C4-2B (cell line): ENCODE results near the gene SUV39H1.

Source experiments
- ZFX ChIP-seq: fragments of 450-650 bp; IDR thresholded peaks from 2 replicates; pipeline ENCODE4 v1.6.1; 2017
- TF ChIP-seq, protein P1 (sequence below): fragments of 450-650 bp; conservative IDR thresholded peaks from 2 replicates; pipeline ENCODE4 v1.5.1; 2017; ENCODE audit warnings: mild to moderate bottlenecking

DNA sequence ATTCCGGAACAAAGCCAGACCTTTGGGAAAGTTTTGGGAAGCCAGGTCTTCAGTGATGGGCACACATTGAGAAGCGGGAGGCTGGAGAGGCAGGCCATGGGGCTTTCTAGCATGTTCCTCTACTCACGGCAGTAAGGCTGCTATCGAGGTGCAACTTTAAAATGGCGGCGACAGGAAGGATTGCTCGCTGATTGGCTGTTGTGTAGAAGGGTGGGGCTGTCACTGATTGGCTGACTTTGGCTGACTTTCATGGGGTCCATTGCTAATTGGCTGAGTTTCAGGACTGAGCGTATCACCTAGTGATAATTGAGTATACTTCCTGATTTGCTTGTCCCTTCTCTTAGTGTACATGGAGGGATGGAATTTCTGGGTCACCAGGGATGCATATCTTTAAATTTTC is 45.3 kb downstream of the SUV39H1 start:
- TF ChIP-seq, protein P1, sequence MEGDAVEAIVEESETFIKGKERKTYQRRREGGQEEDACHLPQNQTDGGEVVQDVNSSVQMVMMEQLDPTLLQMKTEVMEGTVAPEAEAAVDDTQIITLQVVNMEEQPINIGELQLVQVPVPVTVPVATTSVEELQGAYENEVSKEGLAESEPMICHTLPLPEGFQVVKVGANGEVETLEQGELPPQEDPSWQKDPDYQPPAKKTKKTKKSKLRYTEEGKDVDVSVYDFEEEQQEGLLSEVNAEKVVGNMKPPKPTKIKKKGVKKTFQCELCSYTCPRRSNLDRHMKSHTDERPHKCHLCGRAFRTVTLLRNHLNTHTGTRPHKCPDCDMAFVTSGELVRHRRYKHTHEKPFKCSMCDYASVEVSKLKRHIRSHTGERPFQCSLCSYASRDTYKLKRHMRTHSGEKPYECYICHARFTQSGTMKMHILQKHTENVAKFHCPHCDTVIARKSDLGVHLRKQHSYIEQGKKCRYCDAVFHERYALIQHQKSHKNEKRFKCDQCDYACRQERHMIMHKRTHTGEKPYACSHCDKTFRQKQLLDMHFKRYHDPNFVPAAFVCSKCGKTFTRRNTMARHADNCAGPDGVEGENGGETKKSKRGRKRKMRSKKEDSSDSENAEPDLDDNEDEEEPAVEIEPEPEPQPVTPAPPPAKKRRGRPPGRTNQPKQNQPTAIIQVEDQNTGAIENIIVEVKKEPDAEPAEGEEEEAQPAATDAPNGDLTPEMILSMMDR: no peak
- no peak for TF ChIP-seq ZFX
